Metanephros (tissue), 1 donor: ENCODE data around the gene OTX1. TPM values are rescaled to one million over a fixed set of nuclear protein-coding genes. Genes with fewer than 3 reads are reported as not detected.

Experiments
- total RNA-seq: library from RNA; depleted of rRNA; stranded (reverse); fragments of >200 nt; gene quantifications from one replicate; pipeline ENCODE4 v1.2.3, GENCODE V29; 2014

Gene OTX1
- total RNA-seq = 0.12 TPM

DNA sequence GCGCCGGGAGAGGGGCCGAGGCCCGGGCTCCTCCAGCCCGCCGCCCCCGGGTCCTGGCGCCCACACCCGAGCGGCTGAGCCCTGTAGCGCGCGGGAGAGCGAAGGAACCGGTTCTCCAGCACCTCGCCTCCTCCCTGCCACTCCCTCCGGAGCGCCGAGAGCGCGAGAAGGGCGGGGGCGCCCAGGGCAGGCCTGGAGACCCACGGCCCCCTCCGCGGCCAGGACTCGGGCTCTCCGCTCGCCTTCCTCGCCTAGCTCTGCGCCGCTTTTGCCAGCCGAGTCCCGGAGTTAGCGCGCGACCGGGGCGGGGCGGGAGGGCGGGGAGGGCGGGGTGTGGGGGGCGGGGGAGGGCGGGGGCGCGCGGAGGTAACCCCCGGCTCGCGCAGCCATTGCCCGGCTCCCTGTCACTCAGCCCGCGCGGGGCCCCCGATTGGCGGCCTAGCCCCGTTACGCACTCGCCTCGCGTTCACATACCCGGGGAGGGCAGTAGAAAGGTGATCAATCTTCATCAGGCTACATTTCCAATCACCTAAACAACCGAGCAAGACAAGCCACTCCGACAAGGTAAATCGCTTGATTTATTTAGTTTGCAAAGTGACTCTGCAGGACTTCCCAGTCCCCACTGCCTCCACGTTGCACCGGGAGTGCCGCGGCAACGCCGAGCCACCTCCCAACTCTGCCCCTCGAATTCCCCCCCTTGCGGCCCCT is at the start of gene OTX1:
OTX1 (plus strand) TSS at position 497 of the 708 bp plus-strand sequence. CDS start 2,161 bp downstream, outside the sequence.

